Stimulated activated CD4-positive, alpha-beta T cell treated with anti-CD3 and anti-CD28 coated beads, Interleukin-1b, Interleukin-23, amount 100 ng/mL, for 48 hours (primary cell): ENCODE data around the gene ZNF786.

ENCODE experiments used
- DNase-seq: peaks from one replicate; pipeline ENCODE4 v3.0.0-alpha.2; 2020

ZNF786 gene

DNA sequence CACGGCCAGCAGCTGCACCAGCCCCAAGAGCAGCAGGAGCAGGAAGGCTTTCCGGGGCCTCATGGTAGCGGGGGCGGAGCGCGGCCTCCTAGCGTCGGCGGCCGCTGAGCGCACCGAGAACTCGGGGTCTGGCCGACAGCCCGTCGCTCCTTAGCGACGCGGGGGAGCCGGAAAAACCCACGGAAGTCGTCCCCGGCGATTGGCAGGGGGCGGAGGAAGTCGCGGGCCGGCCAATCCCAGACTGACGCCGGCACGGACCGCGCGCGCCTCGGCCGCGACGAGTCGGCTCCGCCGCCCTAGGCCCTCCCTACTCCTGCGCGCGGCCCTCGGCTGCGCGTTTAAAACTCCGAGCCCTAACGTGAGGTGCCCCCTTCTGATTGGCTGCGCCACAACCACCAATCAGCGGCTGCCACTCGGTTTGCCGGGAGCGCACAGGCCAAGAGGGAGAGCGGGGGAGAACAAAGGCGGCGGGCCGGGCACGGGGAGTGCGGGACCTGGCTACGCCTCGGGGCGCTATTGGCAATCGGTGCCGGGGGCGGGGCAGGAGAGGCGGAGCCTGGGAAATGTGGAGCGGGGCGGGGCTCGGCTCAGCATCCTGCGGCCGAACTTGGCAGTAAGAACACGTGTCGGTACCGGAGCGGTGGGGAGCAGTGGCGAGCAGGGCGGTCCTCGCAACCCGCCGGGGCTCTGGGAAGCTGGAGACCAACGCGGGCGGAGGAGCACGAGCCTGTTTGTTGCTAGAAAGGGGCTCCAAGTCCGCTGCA lies 62.0 kb downstream of the ZNF786 start, which contains the start of gene PDIA4:
Gene PDIA4, minus strand, starts transcription at position 160 of the 764 bp plus-strand sequence. Its CDS starts 97 bp downstream, at position 63.
- DNase-seq, result peak; percentile 100

DNA sequence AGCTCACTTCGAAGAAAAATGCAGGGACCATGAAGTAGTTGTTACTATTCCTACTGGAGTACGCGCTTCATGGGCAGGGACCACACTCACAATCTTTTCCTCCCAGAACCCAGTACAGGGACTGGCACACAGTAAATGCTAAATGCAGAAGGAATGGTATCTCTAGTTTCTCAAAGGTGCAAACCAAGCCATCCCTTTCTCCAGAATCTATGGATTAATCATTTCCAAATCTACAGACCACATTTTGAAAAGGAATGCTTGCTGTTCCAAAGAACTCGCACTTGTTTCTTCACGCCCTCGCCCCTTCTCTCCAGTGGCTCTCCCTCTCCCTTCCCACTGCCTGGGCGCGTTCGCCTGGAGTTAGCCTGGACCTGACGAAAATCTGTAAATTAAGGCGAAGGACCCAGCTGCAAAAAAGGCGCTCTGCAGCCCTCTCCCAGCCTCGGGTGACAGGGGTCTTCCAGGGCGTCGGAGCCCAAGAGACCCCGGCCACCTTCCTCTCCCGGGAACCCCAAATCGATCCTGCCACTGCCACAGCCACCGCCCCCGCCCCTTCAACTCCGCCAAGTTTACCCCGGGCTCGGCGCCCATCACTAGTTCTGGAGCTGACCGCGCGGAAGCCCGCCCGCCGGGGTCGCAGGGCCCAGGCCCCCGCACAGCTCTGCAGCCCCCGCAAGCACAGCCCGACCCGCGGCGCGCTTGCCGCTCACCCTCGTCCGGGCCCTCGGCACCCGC lies 62.7 kb downstream of the ZNF786 start:
- no peak for DNase-seq

DNA sequence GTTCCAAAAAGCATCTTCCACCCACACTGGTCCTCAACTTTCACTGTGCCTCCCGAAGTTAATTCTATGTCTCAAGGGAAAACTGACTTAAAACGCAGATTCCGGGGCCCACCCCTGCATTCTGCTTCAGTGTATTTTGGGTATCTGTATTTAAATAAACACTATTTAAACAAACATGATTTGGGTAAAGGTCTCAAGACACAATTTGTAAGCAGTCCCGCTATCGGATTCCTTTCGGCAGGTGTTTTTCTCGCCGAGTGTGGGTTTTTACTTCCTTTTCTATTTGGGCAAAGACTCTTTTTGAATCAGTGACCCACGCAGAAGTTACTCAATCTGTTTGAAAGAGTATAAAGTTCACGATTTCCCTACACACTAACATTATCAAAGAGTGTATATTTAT lies 63.5 kb downstream of the ZNF786 start:
- DNase-seq, result no peak

DNA sequence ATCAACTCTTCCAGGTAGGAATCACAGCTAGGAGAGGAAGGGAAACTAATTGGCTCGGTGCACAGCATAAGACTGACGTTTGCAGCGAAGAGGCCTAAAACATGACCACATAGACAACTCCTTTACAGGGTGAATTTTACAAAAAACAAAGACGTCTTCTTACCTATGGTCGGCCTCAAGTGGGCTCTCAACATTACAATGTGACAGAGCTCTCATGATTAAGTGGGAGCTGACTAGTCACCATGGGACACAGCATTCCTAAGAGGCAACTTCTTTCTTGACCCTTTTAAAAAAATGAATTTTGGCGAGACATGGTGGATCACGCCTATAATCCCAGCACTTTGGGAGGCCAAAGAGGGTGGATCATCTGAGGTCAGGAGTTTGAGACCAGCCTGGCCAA lies 66.9 kb downstream of the ZNF786 start:
- no peak for DNase-seq

DNA sequence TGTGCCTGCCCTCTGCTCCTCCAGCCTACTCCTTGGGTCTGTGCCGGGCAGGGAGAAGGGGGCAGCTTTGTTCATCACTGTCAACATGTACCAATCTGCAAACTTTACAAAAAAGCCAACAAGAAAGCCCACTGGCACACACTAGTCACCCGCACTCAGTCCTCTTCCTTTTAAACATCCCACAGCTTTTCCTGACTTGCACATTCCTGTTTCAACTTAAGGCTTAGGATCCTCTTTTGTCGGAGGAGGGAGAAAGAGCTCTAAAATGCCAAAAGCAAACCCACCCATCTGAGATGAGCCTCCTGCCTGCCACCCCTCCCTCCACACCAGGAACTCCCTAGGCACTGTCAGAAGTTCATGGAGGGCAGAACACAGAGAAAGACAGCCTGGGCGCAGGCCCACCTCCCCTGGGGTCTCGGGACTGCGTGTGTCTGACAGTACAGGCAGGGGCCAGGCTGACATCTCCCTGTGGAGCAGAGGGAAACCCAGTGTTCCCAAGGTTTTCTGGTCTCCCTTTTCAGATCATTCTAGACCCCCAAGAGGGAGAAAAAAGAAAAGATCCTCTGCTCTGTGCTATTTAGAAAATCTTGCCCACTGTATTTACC lies 67.7 kb downstream of the ZNF786 start:
- no peak for DNase-seq

DNA sequence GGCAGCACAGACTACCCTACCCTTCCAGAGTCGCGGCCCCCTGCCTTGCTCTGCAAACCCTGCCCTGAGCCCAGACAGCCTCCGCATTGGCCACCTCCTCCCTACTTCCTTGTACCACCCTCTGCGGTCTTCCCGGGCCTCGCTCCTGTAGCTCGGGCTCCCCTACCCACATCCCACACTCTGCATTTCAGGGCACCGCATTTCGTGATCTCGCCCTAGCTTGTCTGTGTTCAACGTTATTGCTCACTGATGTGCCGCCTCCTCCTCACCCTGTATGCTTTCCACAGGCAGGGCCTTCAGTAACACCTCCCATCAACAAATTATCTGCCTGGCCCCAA lies 68.8 kb downstream of the ZNF786 start:
- DNase-seq, result no peak

DNA sequence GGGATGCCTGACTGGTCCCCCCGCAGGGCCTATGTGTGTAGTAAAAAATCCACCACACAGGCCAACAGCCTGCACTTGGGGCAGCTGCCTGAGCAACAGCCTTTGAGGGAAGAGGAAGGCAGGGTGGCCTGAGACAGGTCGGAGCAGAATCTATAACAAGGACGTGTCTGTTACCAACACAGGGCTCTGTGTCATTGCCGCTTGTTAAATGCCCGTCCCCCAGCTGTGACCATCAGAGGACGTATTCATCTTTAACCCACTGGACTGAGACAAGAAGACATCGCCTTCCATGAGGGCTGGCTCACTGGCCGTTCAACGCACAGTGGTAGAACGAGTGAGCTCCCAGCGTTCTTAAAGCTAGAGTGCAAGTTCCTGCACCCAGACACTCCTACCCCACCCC lies 70.0 kb downstream of the ZNF786 start:
- DNase-seq, result no peak
